HG02763 (cell line): ENCODE measurements around the gene BLNK.
"Not testable (repeated sequence)": the region's sequence is repeated elsewhere in the genome, so short reads cannot be mapped to it uniquely, and the experiment has no call there.

Source experiments
- ATAC-seq: cut with Tn5 transposase; IDR thresholded peaks from one replicate; pipeline ENCODE4 v1.9.1; 2021; ENCODE audit warnings: mild to moderate bottlenecking, moderate library complexity; ENCODE audit not compliant: unreplicated experiment

The BLNK gene

GRCh38 chr10:96271016-96271815, at the start of gene BLNK:
Gene BLNK (minus strand): TSS chr10:96271569. CDS start chr10:96271398, 171 bp downstream.
- ATAC-seq: peak; percentile 63

GRCh38 chr10:96319754-96320474, 48.5 kb upstream of the BLNK start:
- ATAC-seq: no peak

- ATAC-seq: no peak
Measured at GRCh38 chr10:96317067-96317833, 45.9 kb upstream of the BLNK start.

GRCh38 chr10:96313344-96313743, 42.0 kb upstream of the BLNK start:
- no peak for ATAC-seq

GRCh38 chr10:96311180-96311715, 39.9 kb upstream of the BLNK start:
- no peak for ATAC-seq

GRCh38 chr10:96310321-96310669, 38.9 kb upstream of the BLNK start:
- no peak for ATAC-seq

GRCh38 chr10:96309628-96310320, 38.4 kb upstream of the BLNK start:
- no peak for ATAC-seq

- ATAC-seq: not testable (repeated sequence)
Measured at GRCh38 chr10:96308854-96309253, 37.5 kb upstream of the BLNK start.

- no peak for ATAC-seq
Measured at GRCh38 chr10:96306516-96306915, 35.1 kb upstream of the BLNK start.

GRCh38 chr10:96305019-96305418, 33.6 kb upstream of the BLNK start:
- no peak for ATAC-seq

GRCh38 chr10:96304230-96304629, 32.9 kb upstream of the BLNK start, which contains the start of gene DNTT:
Gene DNTT (plus strand): TSS chr10:96304434. CDS start chr10:96304498, 64 bp downstream.
- ATAC-seq: no peak

GRCh38 chr10:96301616-96302015, 30.2 kb upstream of the BLNK start:
- ATAC-seq: no peak

- no peak for ATAC-seq
Measured at GRCh38 chr10:96299383-96299782, 28.0 kb upstream of the BLNK start.

- no peak for ATAC-seq
Measured at GRCh38 chr10:96298362-96298761, 27.0 kb upstream of the BLNK start.

GRCh38 chr10:96297486-96297885, 26.1 kb upstream of the BLNK start:
- no peak for ATAC-seq

- ATAC-seq: no peak
Measured at GRCh38 chr10:96295475-96295874, 24.1 kb upstream of the BLNK start.

- ATAC-seq: no peak
Measured at GRCh38 chr10:96292971-96293920, 21.9 kb upstream of the BLNK start.

GRCh38 chr10:96290368-96291133, 19.2 kb upstream of the BLNK start:
- no peak for ATAC-seq
